Heart right ventricle (tissue), 16 donors: ENCODE measurements around the gene ACP3. TPM values are rescaled to one million over a fixed set of nuclear protein-coding genes. Genes with fewer than 3 reads are reported as not detected.
"Not testable (repeated sequence)": the region's sequence is repeated elsewhere in the genome, so short reads cannot be mapped to it uniquely, and the experiment has no call there.

Experiments
- ATAC-seq, 8 donors: fragments of 200-7000 bp; cut with Tn5 transposase; one replicate each; pipeline ENCODE4 v1.9.1; 2020; ENCODE audit warnings: mild to moderate bottlenecking in 8 of 8, moderate library complexity in 8 of 8, moderate number of reproducible peaks in 1 of 8
- DNase-seq, 2 donors: peaks; one replicate each; pipeline ENCODE4 v3.0.0-alpha.2; 2020
- H3K27ac ChIP-seq, 10 donors: fragments of 200-600 bp; sonication (generic) in 2 of 10; one replicate each; pipeline versions ENCODE4 v1.5.0 to v1.8.0; 2020 to 2022; ENCODE audit warnings: mild to moderate bottlenecking in 3 of 10
- H3K27me3 ChIP-seq, 7 donors: fragments of 200-600 bp; one replicate each; pipeline ENCODE4 v1.8.0; 2021 to 2022; ENCODE audit warnings: mild to moderate bottlenecking in 2 of 7
- H3K36me3 ChIP-seq, 9 donors: fragments of 200-600 bp; sonication (generic) in 1 of 9; one replicate each; pipeline versions ENCODE4 v1.5.0 to v1.8.0; 2020 to 2022; ENCODE audit warnings: mild to moderate bottlenecking in 2 of 9
- H3K4me1 ChIP-seq, 9 donors: fragments of 200-600 bp; sonication (generic) in 1 of 9; one replicate each; pipeline versions ENCODE4 v1.5.0 to v1.8.0; 2020 to 2022; ENCODE audit warnings: mild to moderate bottlenecking in 4 of 9
- H3K4me3 ChIP-seq, 10 donors: fragments of 200-600 bp; sonication (generic) in 2 of 10; one replicate each; pipeline versions ENCODE4 v1.5.0 to v1.8.0; 2020 to 2022; ENCODE audit warnings: mild to moderate bottlenecking in 7 of 10, moderate library complexity in 2 of 10
- H3K9me3 ChIP-seq, 11 donors: fragments of 200-600 bp in 10 of 11; sonication (generic) in 2 of 11; one replicate each; pipeline versions ENCODE4 v1.5.0 to v1.8.0; 2013 to 2022; ENCODE audit warnings: mild to moderate bottlenecking in 2 of 11, control low read depth in 1 of 11, moderate library complexity in 1 of 11
- CTCF ChIP-seq, 9 donors: fragments of 200-600 bp; sonication (generic) in 2 of 9; IDR thresholded peaks; one replicate each; pipeline versions ENCODE4 v1.5.0 to v1.8.0; 2021 to 2022; ENCODE audit warnings: antibody characterized with exemption in 9 of 9, mild to moderate bottlenecking in 5 of 9, moderate library complexity in 1 of 9
- WGBS, 2 donors: extraction: QIAGEN DNeasy Blood & Tissue Kit; methylation state at CpG; one replicate each; pipeline ENCODE4 v1.1.7; 2013; ENCODE audit warnings: inconsistent platforms in 1 of 2; 5-methylcytosine and 5-hydroxymethylcytosine counted together
- intact Hi-C, 10 donors: fragments of 100-400 bp; cut with DNase I; formaldehyde crosslinking; loops; one replicate each; pipeline versions ENCODE4 v1.11.1 to v1.14.2; 2022
- polyA plus RNA-seq, 2 donors: library from polyadenylated mRNA; stranded (reverse); fragments of 200-250 nt; gene quantifications; one replicate each; pipeline ENCODE4 v1.2.3, GENCODE V29; 2013
- total RNA-seq, 10 donors: library from RNA; stranded (reverse); fragmentation: NEBNext Ultra II Directional in 3 of 10; extraction: Animal tissue kit (Norgen Biotek cat#: 25700) in 3 of 10; gene quantifications; one replicate each; pipeline versions ENCODE4 v1.2.1 to v1.2.4, GENCODE V29; 2021 to 2023
- donor health status: Arrhythmogenic right ventricular cardiomyopathy.
- donor health status: ischemic (EF 13 %, LVEDD 7.1; RV severe dilation, severe dysfunction).
- donor health status: healthy with polysubstance abuse.
- donor health status: DM: no; HTN: yes; CAD: no.
- donor health status: DM: no; HTN: no; CAD: no.
- donor health status: ischemic (EF 25% LVEDD 6.9; RV normal size, moderate dysfunction).
- donor health status: ischemic (EF 25% LVEDD 5.7; RV mildly dilated, moderate dysfunction).
- donor health status: healthy.
- donor health status: DM: yes; HTN: yes; CAD: no.
- donor health status: Ischemic cardiomyopathy.
- donor health status: ischemic (EF 35%, LVEDD 5.7; RV mildly dilated, moderate dysfunction).
- donor health status: nonischemic (EF 11% LVEDD 7.7; RV severe dilation, severe dysfunction).
- donor health status: DM: yes; HTN: yes; CAD: no.
- donor health status: PGD.
- donor health status: ischemic (EF 29% LVEDD 5.4; RV normal size, mild dysfunction).
- donor health status: nonischemic (EF 23%, LVEDD 6.1; RV moderate dilation, normal function).

Gene ACP3
- total and polyA plus RNA-seq, 12 donors, result 0.09 to 3.3 (median 0.73) TPM; not detected in 2

GRCh38 chr3:132368962-132369361 is 51.8 kb downstream of the ACP3 start:
- intact Hi-C loops, result no loop called here
- Histone ChIP-seq H3K4me3 (no peak overlapping the region), H3K9me3 (no peaks in the 10 kb centered on the region), H3K27me3 (peaks cover 0 to 3% (median 0%) of the 10 kb centered on the region in 7 donors), H3K36me3 (peaks cover 0 to 14% (median 0%) of the 10 kb centered on the region in 9 donors), H3K27ac (no peak overlapping the region), H3K4me1 (no peaks in the 10 kb centered on the region)
- ATAC-seq (no peak), DNase-seq (no peak)
- no peak for TF ChIP-seq CTCF (IDR thresholded peaks at IDR 0.05)

DNA sequence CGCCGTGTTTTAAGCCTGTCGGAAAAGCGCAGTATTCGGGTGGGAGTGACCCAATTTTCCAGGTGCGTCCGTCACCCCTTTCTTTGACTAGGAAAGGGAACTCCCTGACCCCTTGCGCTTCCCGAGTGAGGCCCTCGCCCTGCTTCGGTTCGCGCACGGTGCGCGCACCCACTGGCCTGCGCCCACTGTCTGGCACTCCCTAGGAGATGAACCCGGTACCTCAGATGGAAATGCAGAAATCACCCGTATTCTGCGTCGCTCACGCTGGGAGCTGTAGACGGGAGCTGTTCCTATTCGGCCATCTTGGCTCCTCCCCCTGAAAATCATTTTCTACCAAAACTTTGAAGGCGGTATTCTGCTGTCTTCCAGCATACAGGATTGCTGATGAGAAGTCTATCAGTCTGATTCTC is 59.7 kb downstream of the ACP3 start:
- H3K4me1 ChIP-seq, ATAC-seq, H3K27ac ChIP-seq, intact Hi-C loops, H3K4me3 ChIP-seq, H3K36me3 ChIP-seq, H3K9me3 ChIP-seq, DNase-seq: not testable (repeated sequence)
- H3K27me3 ChIP-seq, result peaks cover 0 to 20% (median 0%) of the 10 kb centered on the region in 7 donors
- 82 to 89% methylated on average over 25 of the region's 25 CpGs for WGBS, 2 donors

GRCh38 chr3:132378048-132378762 is 61.0 kb downstream of the ACP3 start:
- Histone ChIP-seq H3K27me3 (peaks cover 0 to 20% (median 0%) of the 10 kb centered on the region in 7 donors), H3K36me3 (no peaks in the 10 kb centered on the region), H3K9me3 (no peaks in the 10 kb centered on the region), H3K4me1 (no peaks in the 10 kb centered on the region), H3K4me3 (no peak overlapping the region), H3K27ac (no peak overlapping the region)
- no peak for DNase-seq
- 84 to 89% methylated on average over 2 of the region's 2 CpGs for WGBS, 2 donors
- no peak for TF ChIP-seq CTCF (IDR thresholded peaks at IDR 0.05)
- ATAC-seq, result no peak
- intact Hi-C loops, result no loop called here

DNA sequence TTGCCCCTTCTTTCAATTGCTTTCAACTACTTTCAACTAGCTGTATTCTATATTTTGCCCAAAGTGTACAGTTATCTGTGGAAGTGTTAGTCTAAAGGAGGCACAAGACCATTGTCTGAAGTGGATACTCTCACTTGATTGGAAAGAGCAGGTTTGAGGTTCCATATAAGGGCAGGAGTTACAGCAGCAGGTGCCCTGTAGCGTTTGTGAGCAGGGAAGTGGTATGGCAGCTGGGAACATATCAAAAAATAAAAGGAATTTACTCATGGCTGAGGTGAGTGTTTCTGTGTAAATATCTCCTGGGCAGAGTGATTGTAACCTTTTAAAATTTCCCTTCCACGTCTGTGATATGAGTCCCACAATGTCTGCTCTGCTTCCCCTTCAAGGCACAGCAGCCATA is 61.6 kb downstream of the ACP3 start:
- WGBS, 2 donors, result 54 to 56% methylated on average over 2 of the region's 2 CpGs
- no peak for TF ChIP-seq CTCF (IDR thresholded peaks at IDR 0.05)
- intact Hi-C loops, result no loop called here
- Histone ChIP-seq H3K27ac (no peak overlapping the region), H3K27me3 (peaks cover 0 to 20% (median 0%) of the 10 kb centered on the region in 7 donors), H3K36me3 (no peaks in the 10 kb centered on the region), H3K9me3 (no peaks in the 10 kb centered on the region), H3K4me1 (no peaks in the 10 kb centered on the region), H3K4me3 (no peak overlapping the region)
- no peak for ATAC-seq
- no peak for DNase-seq

DNA sequence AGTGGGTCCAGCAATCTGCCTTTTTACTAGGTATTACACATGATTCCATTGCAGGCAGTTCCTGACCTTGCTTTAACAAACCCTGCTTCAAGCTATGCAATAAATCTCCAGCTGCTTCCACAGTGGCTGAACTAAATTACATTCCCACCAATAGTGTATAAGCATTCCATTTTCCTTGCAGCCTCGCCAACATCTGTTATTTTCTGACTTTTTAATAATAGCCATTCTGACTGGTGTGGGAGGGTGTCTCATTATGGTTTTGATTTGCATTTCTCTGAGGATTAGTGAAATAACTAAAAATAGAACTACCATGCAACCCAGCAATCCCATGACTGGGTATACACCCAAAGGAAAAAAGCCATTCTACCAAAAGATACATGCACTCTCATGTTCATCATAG is 63.7 kb downstream of the ACP3 start:
- no peak for TF ChIP-seq CTCF (IDR thresholded peaks at IDR 0.05)
- WGBS, 2 donors, result 68 to 88% methylated on average over 1 of the region's 1 CpG
- Histone ChIP-seq H3K27ac (no peak overlapping the region), H3K27me3 (peaks cover 0 to 20% (median 0%) of the 10 kb centered on the region in 7 donors), H3K4me3 (no peak overlapping the region), H3K36me3 (no peaks in the 10 kb centered on the region), H3K9me3 (no peaks in the 10 kb centered on the region), H3K4me1 (no peaks in the 10 kb centered on the region)
- no peak for ATAC-seq
- DNase-seq, result no peak
- intact Hi-C loops, result no loop called here
